ENCODE measurements around the gene ZCWPW1. TPM values are rescaled to one million over a fixed set of nuclear protein-coding genes. Genes with fewer than 3 reads are reported as not detected.
A peak's percentile ranks its signal among the peaks of the same experiment; 100 is the strongest.

The ZCWPW1 gene
- total and polyA plus RNA-seq, 2 experiments from 2014 or later = 0.59 to 2.7 TPM

DNA sequence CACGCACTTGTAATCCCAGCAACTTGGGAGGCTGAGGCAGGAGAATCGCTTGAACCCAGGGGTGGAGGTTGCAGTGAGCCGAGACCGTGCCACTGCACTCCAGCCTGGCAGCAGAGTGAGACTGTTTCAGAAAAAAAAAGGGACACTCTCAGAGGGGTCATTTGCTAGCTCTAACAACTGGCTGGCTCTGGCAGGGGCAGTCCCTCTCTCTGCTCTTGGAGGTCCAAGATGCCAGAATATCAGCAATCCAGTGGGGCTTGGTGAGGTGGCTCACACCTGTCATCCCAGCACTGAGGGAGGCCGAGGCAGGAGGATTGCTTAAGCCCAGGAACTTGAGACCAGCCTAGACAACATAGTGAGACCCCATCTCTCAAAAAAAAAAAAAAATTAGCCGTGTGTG is 57.8 kb downstream of the ZCWPW1 start:
- peaks cover 13% of the 10 kb centered on the region for H3K4me1 ChIP-seq (ENCODE audit: insufficient read depth)
- no peaks in the 10 kb centered on the region for H3K79me2 ChIP-seq (replicated peaks; ENCODE audit: insufficient read depth)
- peaks cover 5% of the 10 kb centered on the region; the same call in 2 of the 3 replicates for H3K36me3 Mint-ChIP-seq (ENCODE audit: low read depth)
- ATAC-seq = no peak
- H3K4me3 ChIP-seq = peak overlapping the region; percentile 27; the same call in 1 of the 2 replicates
- no peak for DNase-seq (ENCODE audit: low spot score)
- peak overlapping the region; percentile 76 for H3K27ac Mint-ChIP-seq
- TF ChIP-seq POLR2AphosphoS5 (IDR thresholded peaks at IDR 0.05; ENCODE audit: low read depth) (no peak), STAT1 (IDR thresholded peaks at IDR 0.05; ENCODE audit: unreplicated experiment) (no peak), ZNF331 (CRISPR knock-in tag; IDR thresholded peaks at IDR 0.05; ENCODE audit: low read depth) (no peak), ZNF462 (CRISPR knock-in tag; IDR thresholded peaks at IDR 0.05) (no peak), JUNB (IDR thresholded peaks at IDR 0.05; ENCODE audit: unreplicated experiment) (no peak)
- no peaks in the 10 kb centered on the region; the same call in none of the 2 replicates for H4K20me1 ChIP-seq (replicated peaks; ENCODE audit: insufficient read depth)
- peak overlapping the region; percentile 61; the same call in 1 of the 2 replicates for H3K4me2 ChIP-seq
- no peak overlapping the region for H3K27ac ChIP-seq (ENCODE audit: low read depth)
- H3K27me3 Mint-ChIP-seq (ENCODE audit: insufficient read depth, low read depth, poor library complexity) = peaks cover 14% of the 10 kb centered on the region
- H3F3A ChIP-seq (replicated peaks; ENCODE audit: low read depth) = 0 out of 2 replicates have a peak, but pooled peaks cover 7% of the 10 kb centered on the region
- H3K9me3 Mint-ChIP-seq = no peaks in the 10 kb centered on the region
- H3K36me3 ChIP-seq (ENCODE audit: insufficient read depth) = no peaks in the 10 kb centered on the region
- peaks cover 50% of the 10 kb centered on the region for H3K4me1 Mint-ChIP-seq
- H3K27me3 ChIP-seq (ENCODE audit: insufficient read depth) = no peaks in the 10 kb centered on the region
- no peaks in the 10 kb centered on the region for H3K9me2 ChIP-seq (ENCODE audit: insufficient read depth)
- H2AFZ ChIP-seq = no peak overlapping the region
- no peak overlapping the region for H3K4me3 Mint-ChIP-seq

DNA sequence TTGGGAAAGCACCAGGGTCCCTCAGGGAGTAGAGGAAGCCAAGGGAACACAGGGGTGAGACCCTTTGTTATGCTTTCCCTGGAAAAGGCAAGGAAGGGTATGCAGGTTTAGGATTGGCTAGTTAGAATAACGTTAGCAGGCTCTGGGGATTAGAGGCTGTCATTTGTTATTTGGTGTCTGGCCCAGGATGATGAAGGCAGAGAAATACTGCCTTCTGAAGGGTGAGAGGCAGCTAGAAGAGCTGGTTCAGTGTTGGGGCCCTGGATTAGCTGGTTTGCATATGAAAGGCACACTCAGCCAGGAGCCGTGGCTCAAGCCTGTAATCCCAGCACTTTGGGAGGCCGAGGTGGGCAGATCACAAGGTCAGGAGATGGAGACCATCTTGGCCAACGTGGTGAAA is 58.2 kb downstream of the ZCWPW1 start:
- Histone ChIP-seq H4K20me1 (replicated peaks; ENCODE audit: insufficient read depth) (no peaks in the 10 kb centered on the region; the same call in none of the 2 replicates), H3F3A (replicated peaks; ENCODE audit: low read depth) (0 out of 2 replicates have a peak, but pooled peaks cover 7% of the 10 kb centered on the region), H3K4me1 (ENCODE audit: insufficient read depth) (peaks cover 13% of the 10 kb centered on the region), H3K79me2 (replicated peaks; ENCODE audit: insufficient read depth) (no peaks in the 10 kb centered on the region), H3K27me3 (ENCODE audit: insufficient read depth) (no peaks in the 10 kb centered on the region), H3K9me2 (ENCODE audit: insufficient read depth) (no peaks in the 10 kb centered on the region), H2AFZ (no peak overlapping the region), H3K36me3 (ENCODE audit: insufficient read depth) (no peaks in the 10 kb centered on the region), H3K27ac (ENCODE audit: low read depth) (peak overlapping the region; percentile 22), H3K4me2 (peak overlapping the region; percentile 61; the same call in 1 of the 2 replicates), H3K4me3 (peak overlapping the region; percentile 27)
- Mint-ChIP-seq H3K9me3 (no peaks in the 10 kb centered on the region), H3K27ac (peak overlapping the region; percentile 76), H3K36me3 (ENCODE audit: low read depth) (peaks cover 8% of the 10 kb centered on the region), H3K4me3 (peak overlapping the region; percentile 37; the same call in 1 of the 3 replicates), H3K4me1 (peaks cover 50% of the 10 kb centered on the region), H3K27me3 (ENCODE audit: insufficient read depth, low read depth, poor library complexity) (peaks cover 14% of the 10 kb centered on the region)
- DNase-seq (ENCODE audit: low spot score) (peak; percentile 69), ATAC-seq (peak; percentile 65)
- no peak for TF ChIP-seq JUNB (IDR thresholded peaks at IDR 0.05; ENCODE audit: unreplicated experiment)
- peak; percentile 75 for TF ChIP-seq ZNF462 (CRISPR knock-in tag; IDR thresholded peaks at IDR 0.05)

Data from GM23338 (cell line).